GM19351 (cell line): ENCODE results near the gene AP3B1.
"Not testable (repeated sequence)": the region's sequence is repeated elsewhere in the genome, so short reads cannot be mapped to it uniquely, and the experiment has no call there.

Source experiments
- ATAC-seq: cut with Tn5 transposase; IDR thresholded peaks from one replicate; pipeline ENCODE4 v1.9.1; 2021; ENCODE audit warnings: mild to moderate bottlenecking, moderate library complexity; ENCODE audit not compliant: unreplicated experiment

AP3B1 gene

DNA sequence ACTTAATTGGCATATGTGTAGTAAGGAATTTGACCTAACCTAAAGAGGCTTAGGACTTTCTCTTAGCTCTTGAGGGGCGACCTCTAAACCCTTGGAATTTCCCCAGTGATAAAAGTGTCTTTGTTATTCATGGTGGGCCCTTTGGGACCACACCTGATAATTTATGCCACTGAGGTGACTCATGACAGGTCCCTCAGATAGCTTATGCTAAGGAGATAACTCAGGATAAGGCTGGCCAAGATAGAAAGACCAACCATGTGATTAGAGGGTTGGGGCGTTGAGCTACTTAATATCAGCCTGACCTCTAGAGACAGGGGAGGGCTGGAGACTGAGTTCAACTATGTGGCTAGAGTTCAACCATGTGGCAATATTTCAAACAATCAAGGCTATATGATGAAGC is 218.1 kb downstream of the AP3B1 start:
- ATAC-seq = no peak

GRCh38 chr5:78075301-78075700 is 219.2 kb downstream of the AP3B1 start:
- ATAC-seq = no peak

- ATAC-seq = not testable (repeated sequence)
Measured at GRCh38 chr5:78070691-78071090, 223.8 kb downstream of the AP3B1 start.

DNA sequence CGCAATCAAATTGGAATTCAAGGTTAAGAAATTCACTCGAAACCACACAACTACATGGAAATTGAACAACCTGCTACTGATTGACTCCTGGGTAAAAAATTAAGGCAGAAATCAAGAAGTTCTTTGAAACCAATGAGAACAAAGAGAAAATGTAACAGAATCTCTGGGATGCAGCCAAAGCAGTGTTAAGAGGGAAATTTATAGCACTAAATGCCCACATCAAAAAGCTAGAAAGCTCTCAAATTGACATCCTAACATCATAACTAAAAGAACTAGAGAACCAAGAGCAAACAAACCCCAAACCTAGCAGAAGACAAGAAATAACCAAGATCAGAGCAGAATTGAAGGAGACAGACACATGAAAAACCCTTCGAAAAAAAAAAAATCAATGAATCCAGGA is 226.9 kb downstream of the AP3B1 start:
- not testable (repeated sequence) for ATAC-seq

GRCh38 chr5:78066722-78067121 is 227.8 kb downstream of the AP3B1 start:
- ATAC-seq = not testable (repeated sequence)

GRCh38 chr5:78065663-78066062 is 228.8 kb downstream of the AP3B1 start:
- ATAC-seq = no peak

DNA sequence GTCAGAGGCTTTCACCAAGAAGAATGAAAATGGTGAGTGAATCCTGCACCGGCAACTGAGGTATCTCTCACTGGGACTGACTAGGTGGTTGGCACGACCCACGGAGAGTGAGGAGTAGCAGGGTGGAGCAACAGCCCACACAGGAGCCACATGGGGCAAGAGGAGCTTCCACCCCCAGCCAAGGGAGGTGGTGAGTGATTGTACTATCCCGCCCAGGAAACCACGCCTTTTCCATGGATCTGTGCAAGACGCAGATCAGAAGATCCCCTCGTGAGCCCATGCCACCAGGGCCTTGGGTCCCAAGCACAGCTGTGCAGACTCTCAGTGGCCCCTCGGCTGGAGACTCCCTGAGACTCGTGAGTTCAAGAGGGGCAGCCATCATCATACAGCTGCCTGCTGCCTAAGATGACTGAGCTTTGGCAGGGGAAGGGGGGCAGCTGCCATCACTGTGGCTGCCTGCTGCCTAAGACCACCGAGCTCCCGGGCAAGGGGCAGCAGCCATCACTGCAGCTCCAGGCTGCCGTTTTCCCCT is 229.5 kb downstream of the AP3B1 start:
- ATAC-seq = no peak

- ATAC-seq = no peak
Measured at GRCh38 chr5:78063495-78063894, 231.0 kb downstream of the AP3B1 start.

DNA sequence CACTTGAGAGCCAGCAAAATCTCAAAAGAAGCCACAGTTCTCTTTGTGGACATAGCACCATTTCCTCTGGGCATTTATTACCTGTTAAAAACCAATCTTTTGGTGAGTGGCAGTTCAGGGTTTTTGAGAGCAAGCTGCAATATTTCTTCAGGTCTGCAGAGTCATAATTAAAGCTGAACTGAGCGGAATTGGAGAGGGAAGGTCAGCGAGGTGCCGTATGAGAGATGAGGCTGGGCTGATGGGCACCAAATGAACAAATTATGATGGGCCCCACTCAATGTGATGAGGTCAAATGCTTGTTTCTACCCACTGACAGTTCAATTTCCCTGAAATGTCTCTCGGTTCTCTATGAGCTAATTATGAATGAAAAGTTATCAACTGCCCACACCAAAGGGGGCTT is 231.9 kb downstream of the AP3B1 start:
- no peak for ATAC-seq

GRCh38 chr5:78060421-78060820 is 234.1 kb downstream of the AP3B1 start:
- ATAC-seq = no peak

- ATAC-seq = no peak
Measured at GRCh38 chr5:78058625-78059024, 235.9 kb downstream of the AP3B1 start.

GRCh38 chr5:78056901-78057514 is 237.5 kb downstream of the AP3B1 start:
- ATAC-seq = no peak

DNA sequence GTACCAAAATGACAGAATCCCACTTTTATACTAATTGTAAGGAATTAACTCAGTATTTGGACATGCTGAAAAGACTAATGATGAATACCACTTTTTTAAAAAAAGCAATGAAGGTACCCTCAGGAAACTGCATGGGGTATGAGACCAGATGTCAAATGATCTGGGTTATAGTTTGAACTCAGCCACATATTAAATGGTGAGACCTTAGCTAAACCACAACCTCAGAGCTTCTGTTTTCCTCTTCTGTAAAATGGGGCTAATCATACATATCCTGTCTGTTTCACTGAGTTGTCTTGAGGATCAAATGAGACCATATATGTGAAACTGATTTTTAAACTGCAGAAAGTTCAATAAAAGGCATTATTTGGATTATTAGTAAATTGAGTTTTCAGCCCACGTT is 238.4 kb downstream of the AP3B1 start:
- ATAC-seq = no peak

- no peak for ATAC-seq
Measured at GRCh38 chr5:78050888-78051287, 243.6 kb downstream of the AP3B1 start.

- ATAC-seq = not testable (repeated sequence)
Measured at GRCh38 chr5:78046823-78047222, 247.7 kb downstream of the AP3B1 start.

GRCh38 chr5:78046006-78046405 is 248.5 kb downstream of the AP3B1 start:
- no peak for ATAC-seq

- ATAC-seq = no peak
Measured at GRCh38 chr5:78041805-78042204, 252.7 kb downstream of the AP3B1 start.

GRCh38 chr5:78025540-78025939 is 269.0 kb downstream of the AP3B1 start:
- no peak for ATAC-seq

DNA sequence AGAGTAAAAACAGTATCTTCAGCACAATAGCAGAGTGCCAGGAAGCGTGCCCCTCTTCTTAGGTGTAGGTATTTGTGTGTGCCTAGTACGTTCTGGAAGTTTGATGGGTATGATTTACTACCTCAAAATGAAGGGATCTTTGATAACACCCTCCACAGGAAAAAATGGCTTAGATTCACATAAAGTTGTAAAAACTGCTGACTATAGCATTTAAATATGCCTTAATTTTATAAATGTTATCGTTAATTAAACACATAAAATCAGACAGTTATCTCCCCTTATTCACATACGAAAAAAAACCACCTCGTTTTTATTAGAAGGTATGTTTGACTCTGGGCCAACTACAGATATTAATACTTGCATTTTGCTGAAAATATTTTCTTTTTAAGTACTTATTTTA is 274.8 kb downstream of the AP3B1 start:
- no peak for ATAC-seq

DNA sequence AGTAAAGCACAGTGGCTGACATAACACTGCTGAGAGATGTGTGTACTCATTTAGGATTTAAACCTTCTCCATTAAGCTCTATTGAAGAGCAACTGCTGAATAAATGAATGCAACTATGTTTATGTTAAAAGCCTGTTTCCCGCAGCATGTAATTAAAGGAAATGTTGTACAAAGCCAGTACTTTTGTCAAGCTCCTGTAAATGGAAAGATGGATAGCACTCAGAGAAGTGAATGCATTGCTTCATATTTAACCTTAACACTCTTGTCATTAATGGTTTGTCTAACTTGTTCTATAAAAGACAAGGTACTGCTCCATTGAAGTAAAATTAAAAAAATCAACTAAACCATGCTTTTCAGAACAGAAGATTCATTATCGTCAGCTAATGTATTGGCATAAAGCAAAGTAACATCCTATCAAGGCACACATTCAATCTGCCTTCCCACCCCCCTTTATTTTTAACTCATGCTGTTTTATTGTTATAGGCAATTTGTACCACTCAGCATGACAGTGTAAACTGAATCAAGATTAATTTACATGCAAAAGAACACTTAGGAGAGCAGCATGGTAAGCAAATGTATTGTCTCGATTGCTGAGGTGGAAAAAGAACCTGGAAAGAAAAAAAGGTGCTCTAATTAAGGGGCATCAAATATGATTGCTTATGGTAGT is 277.5 kb downstream of the AP3B1 start:
- ATAC-seq = no peak

- no peak for ATAC-seq
Measured at GRCh38 chr5:78009937-78010527, 284.5 kb downstream of the AP3B1 start.

DNA sequence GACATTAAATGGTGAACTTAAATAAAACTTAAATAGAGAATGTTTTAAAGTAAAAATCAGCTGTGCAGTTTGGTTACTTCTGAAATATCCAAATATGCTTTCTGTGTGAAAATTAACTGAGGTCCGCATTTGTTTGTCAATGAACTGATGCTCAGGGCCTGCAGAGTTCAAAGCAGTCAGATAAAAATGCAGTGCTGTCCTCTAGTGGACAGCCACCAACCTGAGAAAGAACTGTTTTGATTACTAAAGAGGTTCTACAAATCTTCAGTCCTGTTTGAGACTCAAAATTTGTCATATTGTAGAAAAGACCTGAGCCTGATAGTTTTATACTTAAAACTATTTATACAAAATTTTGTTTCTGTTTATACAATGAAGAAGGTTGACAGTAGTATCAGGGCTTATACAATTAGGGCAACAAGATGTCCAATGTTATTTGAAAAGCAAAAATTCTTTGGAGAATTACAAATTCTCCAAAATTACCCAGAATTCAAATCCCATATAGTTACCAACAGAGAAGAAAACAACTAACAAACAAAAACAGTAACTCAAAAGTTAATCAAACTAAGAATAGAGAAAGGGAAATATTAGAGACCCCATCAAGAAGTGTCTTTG is 286.0 kb downstream of the AP3B1 start:
- ATAC-seq = no peak
